GM19455 (cell line): Measurements from ENCODE around the gene FSTL5.
"Not testable (repeated sequence)": the region's sequence is repeated elsewhere in the genome, so short reads cannot be mapped to it uniquely, and the experiment has no call there.

Source experiments
- ATAC-seq: cut with Tn5 transposase; IDR thresholded peaks from one replicate; pipeline ENCODE4 v1.9.1; 2021; ENCODE audit not compliant: unreplicated experiment

The FSTL5 gene

DNA sequence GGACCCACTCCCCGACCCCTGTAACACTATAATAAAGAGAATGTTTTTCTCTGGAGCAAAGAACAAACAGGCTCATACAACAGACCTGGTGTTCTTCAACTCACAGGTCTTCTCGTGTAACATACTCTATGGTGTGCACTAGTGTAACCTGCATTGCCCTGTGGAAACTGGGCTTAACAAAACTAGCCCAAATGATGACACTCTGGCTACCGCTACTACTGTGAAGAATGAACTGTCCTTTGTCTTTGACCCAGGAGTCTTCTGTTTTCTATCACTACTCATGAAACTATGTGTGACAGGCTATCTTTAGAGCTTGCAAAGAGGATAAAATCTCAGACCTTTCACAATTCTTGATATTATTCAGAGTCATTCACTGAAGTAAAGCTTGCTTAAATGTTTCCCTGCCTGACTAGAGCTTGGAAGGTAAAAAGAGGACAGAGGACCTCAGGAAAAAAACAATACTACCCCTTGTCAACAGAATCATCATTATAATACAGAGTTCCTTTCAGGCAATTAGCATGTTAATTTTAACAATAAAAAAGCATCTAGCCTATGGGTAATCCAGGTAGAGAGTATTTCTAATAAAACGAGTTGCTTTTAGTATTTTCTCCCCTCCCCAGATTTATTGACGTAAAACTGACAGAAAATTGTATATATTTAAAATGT is 59.2 kb downstream of the FSTL5 start:
- ATAC-seq, result no peak

DNA sequence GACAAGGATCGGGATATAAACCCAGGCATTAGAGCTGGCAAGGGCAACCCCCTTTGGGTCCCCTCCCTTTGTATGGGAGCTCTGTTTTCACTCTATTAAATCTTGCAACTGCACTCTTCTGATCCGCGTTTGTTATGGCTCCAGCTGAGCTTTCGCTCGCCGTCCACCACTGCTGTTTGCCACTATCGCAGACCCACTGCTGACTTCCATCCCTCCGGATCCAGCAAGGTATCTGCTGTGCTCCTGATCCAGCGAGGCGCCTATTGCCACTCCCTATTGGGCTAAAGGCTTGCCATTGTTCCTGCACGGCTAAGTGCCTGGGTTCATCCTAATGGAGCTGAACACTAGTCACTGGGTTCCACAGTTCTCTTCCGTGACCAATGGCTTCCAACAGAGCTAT is 59.9 kb downstream of the FSTL5 start:
- ATAC-seq, result not testable (repeated sequence)

- ATAC-seq, result no peak
Measured at GRCh38 chr4:162102713-162103112, 61.1 kb downstream of the FSTL5 start.

DNA sequence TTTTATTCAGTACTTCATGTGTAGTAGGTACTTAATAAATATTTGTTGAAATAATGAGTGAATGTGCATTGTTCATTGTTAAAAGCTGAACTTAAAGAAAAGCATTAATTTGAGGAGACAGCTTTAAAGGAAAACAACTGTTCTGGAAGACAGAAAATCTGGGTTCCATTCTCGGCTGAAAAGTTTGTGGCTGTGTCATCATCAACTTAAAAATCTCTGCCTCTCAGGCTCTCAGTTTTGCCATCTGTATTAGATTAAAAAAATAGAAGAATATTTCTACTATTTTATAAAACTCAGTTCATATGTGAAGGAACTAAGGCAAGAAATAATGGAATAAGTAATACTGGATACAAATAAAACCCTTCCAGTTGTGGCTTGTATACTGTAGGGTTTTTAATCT is 62.5 kb downstream of the FSTL5 start:
- ATAC-seq, result no peak

DNA sequence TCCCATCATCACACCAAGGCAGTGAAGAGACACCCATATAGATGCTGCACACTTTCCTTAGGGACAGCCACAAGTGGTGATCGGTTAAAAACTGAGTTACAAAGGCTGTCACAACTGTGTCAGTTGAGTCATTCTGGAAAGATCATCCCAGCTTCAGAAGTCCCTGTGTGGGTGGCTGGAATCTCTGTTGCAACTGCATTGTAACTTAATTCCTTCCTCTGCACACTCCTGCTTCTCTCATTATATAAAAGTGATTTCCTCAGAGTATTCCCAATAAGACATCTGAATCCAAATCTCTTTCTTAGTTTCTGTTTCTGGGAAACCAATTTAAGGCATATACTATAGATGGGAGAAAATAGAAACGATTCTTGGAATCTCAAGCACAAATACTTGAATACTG is 88.1 kb downstream of the FSTL5 start:
- ATAC-seq, result no peak

DNA sequence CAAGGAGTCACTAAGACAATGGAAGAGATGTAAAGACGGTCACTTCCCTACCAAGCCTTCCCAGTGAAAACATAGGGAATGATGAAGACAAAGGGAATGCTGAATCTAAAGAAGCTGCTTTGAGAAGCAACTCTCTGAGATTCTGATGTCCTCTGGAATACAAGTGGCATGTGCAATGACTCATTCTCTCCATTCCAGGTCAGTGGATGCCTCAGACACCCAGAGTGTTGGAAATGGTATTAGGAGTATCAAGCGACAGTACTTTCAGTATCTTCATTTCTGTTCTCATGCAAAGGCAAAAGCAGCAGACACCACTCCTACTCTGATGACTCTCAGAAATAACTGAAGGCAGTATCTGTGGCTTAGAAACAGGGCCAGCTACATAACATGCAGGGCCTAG is 102.6 kb downstream of the FSTL5 start:
- ATAC-seq, result no peak

DNA sequence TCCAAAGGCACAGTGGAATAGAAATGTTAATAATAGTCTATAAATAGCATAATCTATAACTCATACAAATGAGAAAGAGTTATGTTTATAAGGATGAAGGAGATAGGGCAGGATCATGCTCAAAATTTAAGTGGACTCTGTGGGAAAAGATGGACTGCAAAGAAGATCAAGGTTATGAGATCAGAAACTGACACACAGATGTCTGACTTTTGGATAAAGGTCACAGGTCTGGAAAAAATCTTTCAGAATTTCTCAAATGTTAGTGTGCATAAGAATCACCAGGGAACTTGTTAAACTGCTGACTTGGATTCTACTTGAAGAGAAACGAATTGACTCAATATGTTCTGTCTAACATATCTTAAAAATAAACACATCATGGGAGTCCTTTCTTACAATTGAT is 104.1 kb downstream of the FSTL5 start:
- ATAC-seq, result no peak

DNA sequence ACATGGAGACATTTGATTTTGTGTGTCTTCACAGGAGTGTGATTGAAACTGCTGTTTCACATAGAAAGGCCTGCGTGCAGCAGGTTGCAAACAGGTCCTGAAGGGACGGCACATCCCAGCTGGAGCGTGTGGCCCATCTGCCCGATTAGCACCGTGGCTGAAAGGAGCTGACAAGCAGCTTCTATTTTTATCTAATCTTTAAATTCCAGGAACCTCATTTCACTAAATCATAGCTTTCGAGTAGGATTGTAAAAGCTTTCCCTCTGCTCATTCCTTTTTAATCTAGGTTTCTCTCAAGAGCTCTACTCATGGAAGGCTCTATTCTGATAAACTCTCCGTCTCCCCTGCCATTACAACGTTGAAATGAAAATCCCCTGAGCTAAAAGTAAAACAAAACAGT is 106.8 kb downstream of the FSTL5 start:
- ATAC-seq, result no peak

DNA sequence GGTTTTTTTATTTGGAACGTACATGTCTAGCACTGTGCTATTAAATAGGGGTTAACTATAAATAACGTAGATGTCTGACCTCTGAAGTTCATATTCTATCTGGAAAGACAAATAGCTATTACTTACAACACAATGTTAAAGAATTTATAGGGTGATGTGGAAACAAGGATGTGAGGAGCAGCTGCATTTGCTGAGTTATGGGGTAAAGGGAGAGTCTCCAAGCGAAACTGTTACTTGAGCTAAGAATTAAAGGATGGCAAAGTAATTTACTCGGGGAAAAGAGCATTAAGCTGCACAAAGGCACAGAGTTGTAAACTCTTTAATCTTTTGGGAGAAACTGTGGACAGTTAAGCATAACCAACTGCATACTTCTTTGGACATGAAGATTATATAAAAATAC is 117.7 kb downstream of the FSTL5 start:
- ATAC-seq, result no peak

GRCh38 chr4:162038112-162038511 is 125.7 kb downstream of the FSTL5 start:
- no peak for ATAC-seq

- ATAC-seq, result no peak
Measured at GRCh38 chr4:162017863-162018262, 145.9 kb downstream of the FSTL5 start.

- no peak for ATAC-seq
Measured at GRCh38 chr4:162016991-162017390, 146.8 kb downstream of the FSTL5 start.

GRCh38 chr4:162016219-162016618 is 147.6 kb downstream of the FSTL5 start:
- ATAC-seq, result no peak

- ATAC-seq, result no peak
Measured at GRCh38 chr4:162015090-162015489, 148.7 kb downstream of the FSTL5 start.

GRCh38 chr4:162011089-162011488 is 152.7 kb downstream of the FSTL5 start:
- ATAC-seq, result no peak

GRCh38 chr4:162010362-162010761 is 153.4 kb downstream of the FSTL5 start:
- no peak for ATAC-seq

- ATAC-seq, result no peak
Measured at GRCh38 chr4:161992317-161992716, 171.5 kb downstream of the FSTL5 start.

DNA sequence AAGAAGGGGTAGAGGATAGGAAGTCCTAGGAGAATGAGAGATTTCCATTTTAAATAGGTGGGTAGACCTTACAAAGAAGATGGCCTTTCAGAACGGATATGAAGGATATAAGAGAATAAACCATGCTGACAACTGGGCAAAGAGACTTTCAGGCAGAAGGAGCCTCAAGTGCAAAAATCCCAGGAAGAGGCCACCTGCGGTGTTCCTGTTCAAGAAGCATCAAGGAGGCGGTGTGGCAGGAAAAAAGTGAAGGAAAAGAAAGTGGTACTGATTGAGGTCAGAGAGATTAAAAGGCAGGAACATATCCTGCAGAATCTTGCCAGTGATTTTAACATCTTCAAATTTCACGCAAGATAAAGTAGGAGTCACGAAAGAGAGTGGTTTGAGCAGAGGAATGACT is 172.0 kb downstream of the FSTL5 start:
- ATAC-seq, result no peak

DNA sequence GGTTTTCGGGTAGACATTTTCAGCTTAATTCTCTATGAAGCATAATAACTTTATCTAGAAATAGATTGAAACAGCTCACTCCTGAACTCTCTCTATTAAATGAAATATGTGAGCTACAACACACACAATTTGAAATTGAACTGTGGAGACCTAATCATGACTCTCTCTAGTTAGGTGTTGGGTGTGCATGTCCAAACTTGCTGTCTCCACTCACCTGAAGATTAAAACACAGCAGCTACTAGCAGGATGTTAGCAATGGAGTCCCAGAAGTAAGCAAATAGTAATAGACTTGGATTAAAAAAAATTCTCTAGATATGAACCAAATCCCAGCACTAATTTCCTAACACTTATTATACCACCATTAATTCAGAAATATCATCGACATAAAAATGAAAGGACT is 173.1 kb downstream of the FSTL5 start:
- ATAC-seq, result no peak

GRCh38 chr4:161988946-161989345 is 174.9 kb downstream of the FSTL5 start:
- no peak for ATAC-seq

DNA sequence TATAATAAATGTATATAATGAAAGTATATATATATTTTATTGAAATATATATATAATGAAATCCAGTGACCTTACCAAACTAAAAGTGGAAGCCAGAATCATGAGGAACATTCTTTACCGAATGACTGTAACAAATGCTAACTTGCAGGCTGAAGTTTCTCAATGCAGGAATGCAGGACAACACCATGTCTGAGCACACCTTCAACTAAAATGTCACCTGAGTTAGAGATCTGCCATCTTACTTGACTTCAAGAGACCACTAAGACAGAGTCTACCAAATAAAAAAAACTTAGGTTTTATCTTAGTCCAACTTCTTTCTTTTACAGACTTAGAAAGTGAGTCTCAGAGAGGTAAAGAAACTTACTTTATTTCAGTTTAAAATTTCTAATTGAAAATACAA is 176.2 kb downstream of the FSTL5 start:
- no peak for ATAC-seq

- ATAC-seq, result no peak
Measured at GRCh38 chr4:161952382-161952781, 211.4 kb downstream of the FSTL5 start.

DNA sequence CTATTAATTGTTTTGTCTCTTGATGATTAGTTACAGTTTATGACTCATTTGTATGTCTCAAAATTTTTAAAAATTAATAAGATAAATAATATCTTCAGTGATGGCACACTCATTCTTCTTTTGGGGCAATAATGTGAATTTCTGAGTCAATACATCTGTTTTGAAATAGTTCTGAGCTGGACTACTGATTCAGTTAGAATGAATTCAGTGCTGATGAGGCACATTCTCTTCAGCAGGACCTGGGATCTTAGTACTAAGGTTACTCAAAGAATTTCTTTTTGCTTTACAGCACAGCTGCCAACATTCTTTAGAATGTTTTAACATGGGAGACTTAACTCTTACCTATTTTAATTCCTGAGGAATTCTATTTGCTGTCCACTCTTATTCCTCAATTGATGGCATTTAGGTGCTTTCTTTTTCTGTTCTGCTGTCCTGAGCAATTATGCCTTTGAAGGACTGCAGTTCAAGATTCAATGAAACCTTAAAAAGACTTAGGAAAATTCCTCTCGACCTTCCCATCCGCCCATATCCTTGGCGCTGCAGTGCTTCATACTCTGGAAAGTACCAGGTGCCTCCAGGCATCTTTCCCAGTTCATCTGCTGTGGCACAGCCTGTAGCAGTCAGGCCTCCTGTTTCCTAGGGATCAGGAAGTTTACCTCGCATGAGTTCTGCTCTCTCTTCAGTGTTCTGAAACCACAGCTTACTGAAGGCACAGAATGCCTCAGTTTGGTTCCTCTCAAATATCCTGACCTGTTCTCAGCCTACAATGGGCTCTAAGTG is 213.7 kb downstream of the FSTL5 start:
- ATAC-seq, result no peak
